H9 (cell line): ENCODE results near the gene ZNF638. TPM values are rescaled to one million over a fixed set of nuclear protein-coding genes. Genes with fewer than 3 reads are reported as not detected.

Experiments used
- DNase-seq: peaks from one replicate; pipeline ENCODE4 v3.0.0-alpha.2; 2017
- H2AFZ ChIP-seq: one replicate; pipeline ENCODE4 v1.6.1; 2013; ENCODE audit warnings: mild to moderate bottlenecking, low read length, control low read depth, moderate library complexity
- H2AK5ac ChIP-seq: 2 replicates; pipeline ENCODE4 v1.6.1; 2013; ENCODE audit warnings: low read length, control low read depth, mixed read lengths; ENCODE audit not compliant: insufficient read length
- H2BK120ac ChIP-seq: one replicate; pipeline ENCODE4 v1.6.1; 2013; ENCODE audit warnings: low read depth, mild to moderate bottlenecking, low read length, control low read depth, inconsistent platforms; ENCODE audit not compliant: poor library complexity, severe bottlenecking
- H2BK12ac ChIP-seq: 2 replicates; pipeline ENCODE4 v1.6.1; 2013; ENCODE audit warnings: low read length, control low read depth, mixed read lengths, low read depth; ENCODE audit not compliant: insufficient read length
- H2BK15ac ChIP-seq: 2 replicates; pipeline ENCODE4 v1.6.1; 2013; ENCODE audit warnings: low read depth, low read length, control low read depth
- H2BK20ac ChIP-seq: one replicate; pipeline ENCODE4 v1.6.1; 2013; ENCODE audit warnings: low read depth, mild to moderate bottlenecking, low read length, control low read depth, inconsistent platforms; ENCODE audit not compliant: poor library complexity, severe bottlenecking
- H2BK5ac ChIP-seq: 2 replicates; pipeline ENCODE4 v1.6.1; 2013; ENCODE audit warnings: low read length, control low read depth, mixed read lengths; ENCODE audit not compliant: insufficient read length
- H3K14ac ChIP-seq: 2 replicates; pipeline ENCODE4 v1.6.1; 2013; ENCODE audit warnings: low read length, control low read depth; ENCODE audit not compliant: insufficient read depth
- H3K18ac ChIP-seq: 2 replicates; pipeline ENCODE4 v1.6.1; 2013; ENCODE audit warnings: low read depth, mild to moderate bottlenecking, mixed read lengths, low read length, control low read depth; ENCODE audit not compliant: insufficient read length
- H3K23ac ChIP-seq: 2 replicates; pipeline ENCODE4 v1.6.1; 2013; ENCODE audit warnings: low read length, control low read depth, mixed read lengths, low read depth; ENCODE audit not compliant: insufficient read length
- H3K23me2 ChIP-seq: 2 replicates; pipeline ENCODE4 v1.6.1; 2013; ENCODE audit warnings: low read depth, mild to moderate bottlenecking, mixed read lengths, low read length, control low read depth; ENCODE audit not compliant: insufficient read length, poor library complexity, severe bottlenecking
- H3K27ac ChIP-seq: 2 replicates; pipeline ENCODE4 v1.5.1; 2013; ENCODE audit warnings: low read length, control low read depth, mixed read lengths, low read depth; ENCODE audit not compliant: insufficient read length
- H3K27me3 ChIP-seq: 2 replicates; pipeline ENCODE4 v1.6.1; 2013; ENCODE audit warnings: low read length, control low read depth, inconsistent platforms; ENCODE audit not compliant: insufficient read depth
- H3K4ac ChIP-seq: 2 replicates; pipeline ENCODE4 v1.6.1; 2013; ENCODE audit warnings: low read depth, mild to moderate bottlenecking, control low read depth, inconsistent platforms, low read length, moderate library complexity
- H3K4me1 ChIP-seq: 2 replicates; pipeline ENCODE4 v1.6.1; 2013; ENCODE audit warnings: low read length, control low read depth, inconsistent platforms; ENCODE audit not compliant: insufficient read depth
- H3K4me2 ChIP-seq: 2 replicates; pipeline ENCODE4 v1.6.1; 2013; ENCODE audit warnings: low read length, control low read depth, mixed read lengths; ENCODE audit not compliant: insufficient read length, insufficient read depth
- H3K56ac ChIP-seq: 2 replicates; pipeline ENCODE4 v1.6.1; 2013; ENCODE audit warnings: low read depth, mild to moderate bottlenecking, mixed read lengths, low read length, control low read depth; ENCODE audit not compliant: insufficient read length
- H3K79me1 ChIP-seq: 2 replicates; pipeline ENCODE4 v1.6.1; 2013; ENCODE audit warnings: low read depth, mild to moderate bottlenecking, moderate library complexity, low read length, control low read depth, inconsistent platforms; ENCODE audit not compliant: insufficient read depth, poor library complexity, severe bottlenecking
- H3K79me2 ChIP-seq: 2 replicates; pipeline ENCODE4 v1.6.1; 2013; ENCODE audit warnings: low read length, control low read depth, inconsistent platforms; ENCODE audit not compliant: insufficient read depth
- H3K9ac ChIP-seq: 2 replicates; pipeline ENCODE4 v1.6.1; 2013; ENCODE audit warnings: low read length, control low read depth, mixed read lengths; ENCODE audit not compliant: insufficient read length; ENCODE audit errors: extremely low read depth
- H3K9me3 ChIP-seq: one replicate; pipeline ENCODE4 v1.6.1; 2013; ENCODE audit warnings: low read depth, low read length, inconsistent platforms; ENCODE audit not compliant: control insufficient read depth
- H3T11ph ChIP-seq: one replicate; pipeline ENCODE4 v1.6.1; 2013; ENCODE audit warnings: mild to moderate bottlenecking, low read length, control low read depth, inconsistent platforms
- H4K20me1 ChIP-seq: one replicate; pipeline ENCODE4 v1.6.1; 2013; ENCODE audit not compliant: control insufficient read depth, insufficient read length, insufficient read depth
- H4K5ac ChIP-seq: 2 replicates; pipeline ENCODE4 v1.6.1; 2013; ENCODE audit warnings: low read depth, mild to moderate bottlenecking, mixed read lengths, low read length, control low read depth; ENCODE audit not compliant: insufficient read length
- H4K8ac ChIP-seq: replicated peaks from 2 replicates; pipeline ENCODE4 v1.6.1; 2013; ENCODE audit warnings: low read length, control low read depth, mixed read lengths, low read depth; ENCODE audit not compliant: insufficient read length
- H4K91ac ChIP-seq: 2 replicates; pipeline ENCODE4 v1.6.1; 2013; ENCODE audit warnings: low read depth, mild to moderate bottlenecking, moderate library complexity, mixed read lengths, low read length, control low read depth; ENCODE audit not compliant: insufficient read length
- H3K27ac Mint-ChIP-seq, 3 experiments: 2 replicates in 2 of 3; 3 replicates in 1 of 3; pipeline ENCODE4 v1.8.0; 2020 to 2021; ENCODE audit warnings: mixed read lengths in 3 of 3, mild to moderate bottlenecking in 1 of 3, moderate library complexity in 1 of 3
- H3K27me3 Mint-ChIP-seq: 2 replicates; pipeline ENCODE4 v1.8.0; 2021; ENCODE audit warnings: low read depth, mild to moderate bottlenecking, moderate library complexity, mixed read lengths
- H3K36me3 Mint-ChIP-seq, 3 experiments: 2 replicates in 2 of 3; 3 replicates in 1 of 3; pipeline ENCODE4 v1.8.0; 2020 to 2021; ENCODE audit warnings: low read depth in 3 of 3, mixed read lengths in 3 of 3; ENCODE audit not compliant: insufficient read depth in 1 of 3
- H3K4me1 Mint-ChIP-seq, 2 experiments: 2 replicates each; pipeline ENCODE4 v1.8.0; 2020; ENCODE audit warnings: mixed read lengths in 2 of 2
- H3K4me3 Mint-ChIP-seq, 2 experiments: 2 replicates in 1 of 2; 3 replicates in 1 of 2; pipeline ENCODE4 v1.8.0; 2020 to 2021; ENCODE audit warnings: mild to moderate bottlenecking in 2 of 2, mixed read lengths in 2 of 2, moderate library complexity in 1 of 2
- H3K9me3 Mint-ChIP-seq, 2 experiments: 2 replicates in 1 of 2; 3 replicates in 1 of 2; pipeline ENCODE4 v1.8.0; 2020; ENCODE audit warnings: mild to moderate bottlenecking in 2 of 2, mixed read lengths in 2 of 2, moderate library complexity in 1 of 2
- WGBS: extraction: QIAGEN DNeasy Blood & Tissue Kit; methylation state at CpG from one replicate; pipeline ENCODE4 v1.1.7; 2013; ENCODE audit warnings: missing lambda C conversion rate, low lambda C conversion rate, mixed read lengths; ENCODE audit not compliant: insufficient read length; ENCODE audit errors: extremely low coverage; 5-methylcytosine and 5-hydroxymethylcytosine counted together
- total RNA-seq: library from RNA; stranded (reverse); gene quantifications from 2 replicates; pipeline ENCODE4 v1.2.1, GENCODE V29; 2021
- TF ChIP-seq, protein P1 (sequence below): fragments of 200-600 bp; sonication (generic); conservative IDR thresholded peaks from 3 replicates; pipeline ENCODE4 v1.8.0; 2021; ENCODE audit warnings: antibody characterized with exemption, mild to moderate bottlenecking

Gene ZNF638
- total RNA-seq, 1 experiment from 2014 or later: 146 TPM

DNA sequence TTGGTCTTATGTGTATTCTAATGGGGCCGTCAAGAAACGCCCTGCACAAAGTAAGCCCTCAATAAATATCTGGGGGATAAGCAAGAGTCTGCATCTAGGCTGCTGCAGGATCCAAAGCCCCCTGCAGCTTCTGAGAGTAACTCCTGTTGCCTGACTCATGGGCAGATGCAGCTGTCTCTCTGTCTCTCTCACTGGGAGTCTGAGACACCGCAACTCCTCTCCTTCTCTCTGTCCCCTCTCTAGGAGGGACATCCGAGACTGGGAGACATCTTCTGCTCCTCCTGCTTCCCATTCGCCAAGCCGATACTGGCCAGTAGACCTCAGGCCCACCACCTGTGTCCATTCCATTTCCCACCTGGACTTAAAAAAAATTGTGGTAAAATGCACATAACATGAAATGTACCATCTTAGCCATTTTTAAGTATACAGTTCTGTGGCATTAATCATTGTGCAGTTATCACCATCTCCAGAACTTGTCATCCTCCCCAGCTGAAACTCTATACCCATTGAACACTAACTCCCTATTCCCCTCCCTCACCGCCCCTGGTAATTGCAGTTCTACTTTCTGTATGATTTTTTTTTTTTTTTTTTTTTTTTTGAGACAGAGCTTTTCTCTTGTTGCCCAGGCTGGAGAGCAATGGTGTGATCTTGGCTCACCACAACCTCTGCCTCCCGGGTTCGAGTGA lies 141.9 kb downstream of the ZNF638 start:
- no CpG with 5 or more reads among the region's 9 CpGs for WGBS
- Histone ChIP-seq H3K23ac (no peak overlapping the region), H2BK12ac (no peak overlapping the region), H3K4me2 (no peak overlapping the region), H3K79me2 (no peaks in the 10 kb centered on the region), H2AFZ (no peak overlapping the region), H3K9me3 (no peaks in the 10 kb centered on the region), H3K14ac (no peak overlapping the region), H3T11ph (no peak overlapping the region), H3K4me1 (no peaks in the 10 kb centered on the region), H3K27ac (no peak overlapping the region), H3K79me1 (no peaks in the 10 kb centered on the region), H4K91ac (no peak overlapping the region), H3K56ac (no peak overlapping the region), H3K18ac (no peak overlapping the region), H4K20me1 (no peaks in the 10 kb centered on the region), H3K9ac (no peak overlapping the region), H4K5ac (no peak overlapping the region), H3K23me2 (no peaks in the 10 kb centered on the region), H3K27me3 (no peaks in the 10 kb centered on the region; the same call in 1 of the 2 replicates), H4K8ac (no peak overlapping the region), H2BK20ac (no peak overlapping the region), H2BK5ac (no peak overlapping the region), H2AK5ac (no peak overlapping the region), H3K4ac (no peak overlapping the region), H2BK120ac (no peak overlapping the region), H2BK15ac (no peak overlapping the region)
- Mint-ChIP-seq H3K4me3 (no peak overlapping the region; a peak in 1 of 5 replicates), H3K9me3 (no peaks in the 10 kb centered on the region), H3K27ac (no peak overlapping the region), H3K27me3 (peaks cover 22% of the 10 kb centered on the region), H3K36me3 (no peaks in the 10 kb centered on the region; a peak in 1 of 7 replicates), H3K4me1 (peaks cover 13 to 16% of the 10 kb centered on the region in 2 experiments)
- TF ChIP-seq, protein P1, sequence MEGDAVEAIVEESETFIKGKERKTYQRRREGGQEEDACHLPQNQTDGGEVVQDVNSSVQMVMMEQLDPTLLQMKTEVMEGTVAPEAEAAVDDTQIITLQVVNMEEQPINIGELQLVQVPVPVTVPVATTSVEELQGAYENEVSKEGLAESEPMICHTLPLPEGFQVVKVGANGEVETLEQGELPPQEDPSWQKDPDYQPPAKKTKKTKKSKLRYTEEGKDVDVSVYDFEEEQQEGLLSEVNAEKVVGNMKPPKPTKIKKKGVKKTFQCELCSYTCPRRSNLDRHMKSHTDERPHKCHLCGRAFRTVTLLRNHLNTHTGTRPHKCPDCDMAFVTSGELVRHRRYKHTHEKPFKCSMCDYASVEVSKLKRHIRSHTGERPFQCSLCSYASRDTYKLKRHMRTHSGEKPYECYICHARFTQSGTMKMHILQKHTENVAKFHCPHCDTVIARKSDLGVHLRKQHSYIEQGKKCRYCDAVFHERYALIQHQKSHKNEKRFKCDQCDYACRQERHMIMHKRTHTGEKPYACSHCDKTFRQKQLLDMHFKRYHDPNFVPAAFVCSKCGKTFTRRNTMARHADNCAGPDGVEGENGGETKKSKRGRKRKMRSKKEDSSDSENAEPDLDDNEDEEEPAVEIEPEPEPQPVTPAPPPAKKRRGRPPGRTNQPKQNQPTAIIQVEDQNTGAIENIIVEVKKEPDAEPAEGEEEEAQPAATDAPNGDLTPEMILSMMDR: no peak
- DNase-seq: no peak
